Neural cell (in vitro differentiated cells): ENCODE measurements around the gene ANAPC10.

ENCODE experiments used
- CTCF ChIP-seq: fragments of 450-650 bp; IDR thresholded peaks from 2 replicates; pipeline ENCODE4 v1.5.1; 2014; ENCODE audit warnings: antibody characterized with exemption, mild to moderate bottlenecking, moderate library complexity; ENCODE audit not compliant: poor library complexity, severe bottlenecking
- EP300 ChIP-seq: fragments of 450-650 bp; conservative IDR thresholded peaks from 2 replicates; pipeline ENCODE4 v1.6.1; 2014; ENCODE audit warnings: antibody characterized with exemption, mild to moderate bottlenecking, moderate library complexity; ENCODE audit not compliant: poor library complexity, severe bottlenecking
- EZH2 ChIP-seq: fragments of 200-600, 300-800 bp; shearing (Covaris generic), sonication (generic); IDR thresholded peaks from 2 replicates; pipeline ENCODE4 v1.6.1; 2014; ENCODE audit warnings: antibody characterized with exemption, low read length, borderline replicate concordance, mild to moderate bottlenecking; ENCODE audit not compliant: insufficient read depth, poor library complexity, severe bottlenecking
- POLR2AphosphoS5 ChIP-seq: IDR thresholded peaks from 2 replicates; pipeline ENCODE4 v1.6.1; 2012
- RAD21 ChIP-seq: fragments of 450-650 bp; conservative IDR thresholded peaks from 2 replicates; pipeline ENCODE4 v1.6.1; 2014; ENCODE audit warnings: antibody characterized with exemption, mild to moderate bottlenecking, moderate library complexity
- REST ChIP-seq: IDR thresholded peaks from 2 replicates; pipeline ENCODE4 v1.6.1; 2012; ENCODE audit warnings: borderline replicate concordance
- SMC3 ChIP-seq: fragments of 450-650 bp; conservative IDR thresholded peaks from 2 replicates; pipeline ENCODE4 v1.6.1; 2014; ENCODE audit warnings: antibody characterized with exemption, mild to moderate bottlenecking, moderate library complexity; ENCODE audit not compliant: poor library complexity
- TAF1 ChIP-seq: IDR thresholded peaks from 2 replicates; pipeline ENCODE4 v1.6.1; 2012; ENCODE audit warnings: low read depth

GRCh38 chr4:145083891-145084605 lies 13.9 kb downstream of the ANAPC10 start:
- TF ChIP-seq CTCF: no peak
- TF ChIP-seq RAD21: no peak
- no peak for TF ChIP-seq EP300
- no peak for TF ChIP-seq SMC3
- TF ChIP-seq EZH2: no peak
- TF ChIP-seq POLR2AphosphoS5: no peak
- no peak for TF ChIP-seq REST
- no peak for TF ChIP-seq TAF1
